Left ventricle myocardium inferior (tissue), 1 donor: Measurements from ENCODE around the gene ATXN7L3. TPM values are rescaled to one million over a fixed set of nuclear protein-coding genes. Genes with fewer than 3 reads are reported as not detected.

ENCODE experiments used
- DNase-seq: peaks from one replicate; pipeline ENCODE4 v3.0.0-alpha.2; 2020
- H3K27ac ChIP-seq: fragments of 200-600 bp; replicated peaks from 2 replicates; pipeline ENCODE4 v1.8.0; 2021
- H3K27me3 ChIP-seq: fragments of 200-600 bp; 2 replicates; pipeline ENCODE4 v1.8.0; 2021; ENCODE audit warnings: low read depth
- H3K36me3 ChIP-seq: fragments of 200-600 bp; 2 replicates; pipeline ENCODE4 v1.8.0; 2021
- H3K4me1 ChIP-seq: fragments of 200-600 bp; 2 replicates; pipeline ENCODE4 v1.8.0; 2021
- H3K4me3 ChIP-seq: fragments of 200-600 bp; 2 replicates; pipeline ENCODE4 v1.8.0; 2021; ENCODE audit warnings: mild to moderate bottlenecking, moderate library complexity
- H3K9me3 ChIP-seq: fragments of 200-600 bp; replicated peaks from 2 replicates; pipeline ENCODE4 v1.8.0; 2021
- CTCF ChIP-seq: fragments of 200-600 bp; IDR thresholded peaks from 2 replicates; pipeline ENCODE4 v1.8.0; 2021; ENCODE audit warnings: antibody characterized with exemption, mild to moderate bottlenecking, borderline replicate concordance
- intact Hi-C: fragments of 100-400 bp; cut with micrococcal nuclease; formaldehyde crosslinking; loops from one replicate; pipeline ENCODE4 v1.11.0; 2022
- total RNA-seq: library from RNA; stranded (reverse); fragmentation: NEBNext Ultra II Directional; extraction: Animal tissue kit (Norgen Biotek cat#: 25700); gene quantifications from one replicate; pipeline ENCODE4 v1.2.1, GENCODE V29; 2021
- donor health status: DM: no; HTN: yes; CAD: no; lungs with severe emphysema.

The ATXN7L3 gene
- total RNA-seq, 1 donor from 2014 or later = 28.7 TPM

- Histone ChIP-seq H3K36me3 (peaks cover 73% of the 10 kb centered on the region), H3K27me3 (no peaks in the 10 kb centered on the region), H3K4me3 (no peak overlapping the region), H3K27ac (no peak overlapping the region), H3K9me3 (no peaks in the 10 kb centered on the region), H3K4me1 (peaks cover 19% of the 10 kb centered on the region)
- TF ChIP-seq CTCF = no peak
- DNase-seq = no peak
- intact Hi-C loops = no loop called here
Observed at GRCh38 chr17:44191941-44192496, 7.7 kb downstream of the ATXN7L3 start.

- intact Hi-C loops = no loop called here
- H3K27ac ChIP-seq = no peak overlapping the region
Observed at GRCh38 chr17:44191369-44191768, 8.3 kb downstream of the ATXN7L3 start.

GRCh38 chr17:44190481-44190880 lies 9.2 kb downstream of the ATXN7L3 start:
- H3K27me3 ChIP-seq = no peaks in the 10 kb centered on the region
- DNase-seq = no peak
- H3K9me3 ChIP-seq = no peaks in the 10 kb centered on the region
- no peak overlapping the region for H3K4me3 ChIP-seq
- no peak for TF ChIP-seq CTCF
- H3K36me3 ChIP-seq = peaks cover 59% of the 10 kb centered on the region
- no peak overlapping the region for H3K27ac ChIP-seq
- H3K4me1 ChIP-seq = peaks cover 28% of the 10 kb centered on the region
- intact Hi-C loops = no loop called here

More at GRCh38 chr17:44191369-44191768, 8.3 kb downstream of the ATXN7L3 start:
- TF ChIP-seq CTCF = no peak
- DNase-seq = no peak
- Histone ChIP-seq H3K27me3 (no peaks in the 10 kb centered on the region), H3K36me3 (peaks cover 66% of the 10 kb centered on the region), H3K4me1 (peaks cover 20% of the 10 kb centered on the region), H3K9me3 (no peaks in the 10 kb centered on the region), H3K4me3 (no peak overlapping the region)

- no peak for DNase-seq
- peak overlapping the region; percentile 3 for H3K27ac ChIP-seq
- TF ChIP-seq CTCF = no peak
- H3K9me3 ChIP-seq = no peaks in the 10 kb centered on the region
- H3K4me1 ChIP-seq = peaks cover 40% of the 10 kb centered on the region
- H3K27me3 ChIP-seq = no peaks in the 10 kb centered on the region
- intact Hi-C loops = no loop called here
- H3K4me3 ChIP-seq = peak overlapping the region; percentile 93
- peaks cover 42% of the 10 kb centered on the region for H3K36me3 ChIP-seq
Observed at GRCh38 chr17:44188576-44189403, 10.9 kb downstream of the ATXN7L3 start.

GRCh38 chr17:44187131-44187899 lies 12.4 kb downstream of the ATXN7L3 start:
- no peaks in the 10 kb centered on the region for H3K9me3 ChIP-seq
- intact Hi-C loops = no loop called here
- peaks cover 40% of the 10 kb centered on the region for H3K4me1 ChIP-seq
- peak overlapping the region; percentile 93 for H3K4me3 ChIP-seq
- peaks cover 38% of the 10 kb centered on the region for H3K36me3 ChIP-seq
- DNase-seq = no peak
- peak overlapping the region; percentile 99 for H3K27ac ChIP-seq
- no peak for TF ChIP-seq CTCF
- H3K27me3 ChIP-seq = no peaks in the 10 kb centered on the region
